Activated CD8-positive, alpha-beta memory T cell treated with anti-CD3 and anti-CD28 coated beads for 24 hours (primary cell): ENCODE results near the gene CNTN4.
"Not testable (repeated sequence)": the region's sequence is repeated elsewhere in the genome, so short reads cannot be mapped to it uniquely, and the experiment has no call there.

Experiments used
- DNase-seq: peaks from one replicate; pipeline ENCODE4 v3.0.0-alpha.2; 2020

Gene CNTN4

GRCh38 chr3:2526926-2527325 lies 428.3 kb downstream of the CNTN4 start:
- no peak for DNase-seq

GRCh38 chr3:2527328-2527727 lies 428.7 kb downstream of the CNTN4 start:
- not testable (repeated sequence) for DNase-seq

DNA sequence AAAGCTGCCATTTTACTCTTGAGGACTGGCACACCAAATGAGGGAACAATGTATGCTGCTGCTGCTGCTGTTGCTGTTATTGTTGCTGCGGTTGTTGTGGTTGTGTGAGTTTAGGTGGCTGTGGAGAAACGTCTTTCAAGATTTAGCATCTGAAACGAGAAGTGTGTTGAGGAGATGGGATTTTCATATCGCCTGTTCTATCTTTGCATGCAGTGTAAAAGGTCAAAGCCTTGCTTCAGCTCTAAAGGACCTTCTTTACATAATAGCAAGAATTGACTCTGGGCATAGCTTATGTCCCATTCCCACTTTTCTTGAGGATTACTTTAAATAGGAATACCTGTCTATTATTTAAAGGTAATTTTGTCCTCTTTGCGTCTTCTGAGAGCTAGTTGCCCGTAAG lies 436.1 kb downstream of the CNTN4 start:
- DNase-seq, result not testable (repeated sequence)

- no peak for DNase-seq
Observed at GRCh38 chr3:2535206-2535605, 436.5 kb downstream of the CNTN4 start.

DNA sequence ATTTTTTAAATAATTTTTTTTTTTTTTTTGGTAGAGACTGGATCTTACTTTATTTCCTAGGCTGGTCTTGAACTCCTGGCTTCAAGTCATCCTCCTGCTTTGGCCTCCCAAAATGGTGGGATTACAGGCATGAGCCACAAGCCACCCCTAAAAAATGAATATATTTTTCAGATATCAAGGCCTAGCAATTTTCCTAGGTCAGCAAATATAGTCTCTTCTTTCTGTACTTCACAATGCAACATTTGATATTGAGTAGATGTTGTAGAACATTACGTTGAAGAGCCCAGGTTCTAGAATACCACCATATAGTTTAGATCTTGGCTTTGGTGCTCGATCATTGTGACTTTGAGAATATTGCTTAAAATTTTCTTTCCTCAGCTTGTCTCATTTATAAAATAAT lies 437.9 kb downstream of the CNTN4 start:
- DNase-seq, result no peak

- DNase-seq, result no peak
Observed at GRCh38 chr3:2540115-2540514, 441.4 kb downstream of the CNTN4 start.

DNA sequence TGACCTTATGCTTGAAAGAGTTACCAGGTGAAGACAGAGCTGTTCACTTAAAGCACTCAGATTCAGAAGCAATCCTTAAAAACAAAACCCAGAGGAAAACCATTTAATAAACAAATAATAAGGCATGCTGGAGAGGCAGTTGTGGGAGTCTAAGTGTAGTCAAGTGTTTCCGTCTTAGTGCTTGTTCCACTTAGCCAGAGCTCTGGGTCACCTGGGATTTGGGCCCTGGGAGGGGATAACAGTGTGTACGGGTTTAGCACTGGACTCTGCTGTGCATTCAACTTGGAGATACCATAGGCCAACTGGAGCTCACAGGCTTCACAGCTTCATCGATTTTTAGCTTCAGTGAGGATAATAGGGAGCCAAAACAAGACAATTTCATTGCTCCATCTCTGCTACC lies 444.6 kb downstream of the CNTN4 start:
- DNase-seq, result no peak

- DNase-seq, result no peak
Observed at GRCh38 chr3:2544212-2544611, 445.5 kb downstream of the CNTN4 start.

- DNase-seq, result no peak
Observed at GRCh38 chr3:2544718-2545117, 446.1 kb downstream of the CNTN4 start.

- DNase-seq, result no peak
Observed at GRCh38 chr3:2547049-2547448, 448.4 kb downstream of the CNTN4 start.

DNA sequence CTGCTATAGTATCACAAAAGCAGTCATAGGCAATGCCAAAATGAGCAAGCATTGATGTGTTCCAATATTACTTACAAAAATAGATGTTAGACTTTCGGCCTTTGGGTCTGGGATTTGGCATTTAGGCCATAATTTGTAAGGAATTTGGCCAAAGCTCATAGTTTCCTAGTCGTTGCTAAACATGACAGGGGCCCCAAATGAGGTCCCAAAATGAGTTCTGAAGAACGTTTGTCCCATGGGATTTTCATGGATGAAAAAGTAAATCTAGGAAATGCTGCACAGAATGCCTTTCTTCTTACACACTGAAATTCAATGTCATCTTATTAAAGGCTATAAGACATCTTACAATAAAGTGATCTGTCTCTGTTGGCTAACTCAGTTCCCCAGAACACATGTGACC lies 456.0 kb downstream of the CNTN4 start:
- DNase-seq, result no peak

- no peak for DNase-seq
Observed at GRCh38 chr3:2558796-2559195, 460.1 kb downstream of the CNTN4 start.

GRCh38 chr3:2567451-2567850 lies 468.8 kb downstream of the CNTN4 start:
- DNase-seq, result no peak

DNA sequence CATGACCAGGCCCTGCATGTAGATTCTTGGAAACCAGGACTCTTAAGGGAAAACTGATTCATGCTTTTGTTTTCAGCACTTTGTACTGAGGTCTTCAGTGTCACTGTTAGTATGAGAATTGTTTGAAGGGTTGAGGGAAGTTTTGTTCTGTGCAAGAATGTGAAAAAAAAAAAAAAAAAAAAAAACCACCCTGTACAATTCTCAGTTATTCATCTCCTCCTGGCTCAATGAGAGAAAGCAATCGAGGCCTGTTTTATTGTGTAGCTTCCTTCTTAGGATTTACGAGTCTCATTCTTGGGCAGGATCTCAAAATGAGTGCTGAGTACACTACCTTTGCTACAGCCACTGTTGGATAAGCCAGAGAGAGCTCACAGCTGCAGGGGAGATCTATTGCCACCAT lies 469.5 kb downstream of the CNTN4 start:
- DNase-seq, result no peak

DNA sequence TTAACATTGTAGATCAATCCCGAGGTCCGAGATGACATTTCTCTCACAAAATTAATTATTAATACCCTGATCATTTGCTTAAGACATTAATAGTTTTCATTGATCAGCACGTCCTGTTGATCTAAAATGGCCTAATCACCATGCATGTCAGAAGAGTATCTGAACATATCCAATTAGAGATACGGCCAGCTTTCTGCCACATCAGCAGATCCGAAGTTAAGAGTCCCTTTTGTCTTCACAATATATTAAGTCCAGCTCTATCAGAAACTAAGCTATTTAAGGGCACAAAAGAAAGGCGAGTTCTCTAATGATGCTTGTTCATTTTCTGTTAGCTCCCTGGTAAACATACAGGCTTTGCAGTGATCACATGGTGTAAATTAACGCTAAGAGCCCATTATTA lies 470.3 kb downstream of the CNTN4 start:
- no peak for DNase-seq

DNA sequence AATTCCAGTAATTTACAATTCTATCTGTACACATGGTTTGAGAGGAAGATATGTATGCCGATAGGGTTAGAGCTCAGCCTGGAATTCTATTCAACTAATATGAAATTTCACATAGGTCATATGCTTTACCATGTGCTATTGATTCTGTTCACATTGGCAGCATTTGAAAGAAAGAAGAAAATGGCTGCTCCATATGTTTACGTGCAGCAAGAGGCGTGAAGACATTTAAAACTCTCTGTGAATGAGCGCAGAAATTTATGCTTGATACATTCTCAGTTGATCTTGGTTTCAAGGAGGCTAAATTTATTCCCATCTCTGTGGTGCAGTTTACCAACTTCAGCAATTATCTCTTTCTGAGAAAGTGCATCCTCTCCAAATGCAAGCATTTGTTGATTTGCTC lies 478.9 kb downstream of the CNTN4 start:
- no peak for DNase-seq

DNA sequence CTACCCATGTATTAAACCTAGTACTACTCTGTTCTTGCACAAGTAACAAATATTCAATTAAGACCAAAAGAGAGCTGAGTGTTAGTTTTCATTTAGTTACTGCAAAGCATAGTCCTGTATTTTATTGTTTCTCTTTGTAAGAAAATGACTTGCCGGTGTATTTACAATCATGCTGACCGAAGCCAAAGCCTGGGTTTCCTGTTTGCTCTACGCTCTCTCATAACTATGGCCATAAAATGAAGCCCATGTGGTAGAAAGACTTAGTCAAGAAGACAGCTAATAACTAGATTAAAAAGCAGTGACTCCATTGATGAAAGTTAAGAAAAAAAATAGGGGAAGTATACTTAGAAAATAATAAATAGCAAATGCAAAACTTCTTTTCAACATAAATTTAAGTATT lies 479.9 kb downstream of the CNTN4 start:
- no peak for DNase-seq

GRCh38 chr3:2579206-2579605 lies 480.5 kb downstream of the CNTN4 start:
- DNase-seq, result no peak

DNA sequence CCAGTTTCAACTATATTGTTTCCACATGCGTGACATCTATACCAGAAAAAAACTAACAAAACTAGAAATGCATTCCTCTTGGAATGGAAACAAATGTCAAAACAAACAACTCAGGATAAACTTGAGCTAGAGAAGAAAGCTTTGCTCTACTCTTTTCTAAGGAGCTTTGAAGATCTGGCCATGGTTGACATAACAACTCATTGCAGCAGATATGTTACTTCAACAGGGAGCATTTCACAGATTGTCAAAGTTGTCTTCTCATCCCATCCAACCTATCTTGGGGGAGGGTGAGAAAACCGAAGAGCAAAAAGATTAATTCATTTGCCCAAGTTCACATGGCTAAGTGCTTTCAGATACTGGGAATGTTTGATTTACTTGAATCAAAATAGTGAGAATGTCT lies 484.4 kb downstream of the CNTN4 start:
- DNase-seq, result no peak

- no peak for DNase-seq
Observed at GRCh38 chr3:2589336-2589969, 490.8 kb downstream of the CNTN4 start.

- no peak for DNase-seq
Observed at GRCh38 chr3:2595486-2595885, 496.8 kb downstream of the CNTN4 start.

DNA sequence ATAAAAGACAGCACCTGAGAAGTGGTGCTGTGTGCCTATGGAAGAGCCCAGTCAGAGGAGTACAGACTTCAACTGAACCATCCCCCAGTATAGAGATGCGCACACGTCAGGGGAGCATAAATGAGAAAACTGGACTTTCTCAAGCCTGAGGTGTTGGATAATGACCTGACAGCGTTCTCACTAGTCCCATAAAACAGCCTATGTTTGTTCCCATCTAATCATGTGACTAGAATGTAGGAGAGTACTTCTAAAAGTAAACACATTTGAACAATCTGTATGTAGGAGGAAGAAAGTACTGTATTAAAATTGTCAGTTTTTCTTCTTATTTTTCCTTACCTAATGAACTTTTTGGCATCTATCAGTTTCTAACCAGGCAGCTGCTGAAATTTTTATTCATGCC lies 498.9 kb downstream of the CNTN4 start:
- DNase-seq, result no peak

GRCh38 chr3:2599471-2599870 lies 500.8 kb downstream of the CNTN4 start:
- no peak for DNase-seq

DNA sequence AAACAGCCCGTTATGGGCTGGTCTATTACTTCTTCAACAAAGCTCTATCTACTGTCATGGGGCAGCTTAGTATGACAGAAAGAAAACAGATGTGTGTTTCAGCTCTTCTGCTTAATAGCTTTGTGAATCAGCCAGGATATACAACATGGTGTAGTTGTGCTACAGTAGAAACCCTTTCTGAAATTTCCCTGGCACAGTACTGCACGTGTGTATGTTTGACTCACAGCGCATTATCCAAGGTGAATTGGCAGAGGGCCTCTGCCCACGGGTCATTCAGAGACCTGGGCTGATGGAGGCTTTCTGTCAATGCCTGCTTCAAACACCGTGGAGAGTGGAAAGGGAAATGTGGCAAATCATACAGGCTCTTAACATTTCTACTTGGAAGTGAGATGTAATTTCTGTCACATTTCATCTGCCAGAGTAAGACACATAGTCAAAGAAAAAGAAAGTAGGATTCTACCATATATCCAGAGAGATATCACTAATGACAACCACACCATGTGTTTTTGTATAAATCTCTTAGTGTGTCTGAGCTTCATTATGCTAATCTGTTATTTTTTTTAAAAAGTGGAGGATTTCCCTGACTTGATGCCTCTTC lies 505.1 kb downstream of the CNTN4 start:
- DNase-seq, result no peak

DNA sequence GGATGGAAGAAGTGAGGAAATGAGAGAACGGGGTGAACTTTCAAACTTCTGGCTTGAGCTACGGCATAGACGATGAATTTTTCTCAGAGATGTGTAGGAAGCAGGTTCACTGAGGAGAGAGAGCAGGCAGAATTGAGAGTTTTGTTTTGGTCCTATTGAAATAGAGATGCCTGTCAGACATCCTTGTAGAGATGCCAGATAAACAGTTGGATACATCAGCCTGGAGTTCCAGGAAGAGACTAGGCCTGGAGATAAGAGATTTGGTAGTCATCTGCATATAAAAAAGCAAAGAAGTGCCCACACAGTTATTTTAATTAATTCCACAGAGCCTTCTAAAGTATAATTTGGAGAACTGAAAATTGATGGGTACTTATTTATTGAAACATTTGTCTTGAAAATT lies 515.9 kb downstream of the CNTN4 start:
- no peak for DNase-seq
